ENCODE results near the gene KRT8.

The KRT8 gene

GRCh38 chr12:52900896-52901714, 3.8 kb downstream of the KRT8 start:
- no peak overlapping the region for H3K4me3 ChIP-seq (ENCODE audit: low read length)
- TF ChIP-seq CTCF (conservative IDR thresholded peaks at IDR 0.05; ENCODE audit: low read depth, low read length), result no peak
- no peak for DNase-seq (ENCODE audit: low read depth)

GRCh38 chr12:52900166-52900895, 4.5 kb downstream of the KRT8 start:
- DNase-seq (ENCODE audit: low read depth), result no peak
- no peak overlapping the region for H3K4me3 ChIP-seq (ENCODE audit: low read length)
- TF ChIP-seq CTCF (conservative IDR thresholded peaks at IDR 0.05; ENCODE audit: low read depth, low read length), result no peak

GRCh38 chr12:52899338-52900035, 5.4 kb downstream of the KRT8 start:
- TF ChIP-seq CTCF (conservative IDR thresholded peaks at IDR 0.05; ENCODE audit: low read depth, low read length), result no peak
- no peak for DNase-seq (ENCODE audit: low read depth)
- H3K4me3 ChIP-seq (ENCODE audit: low read length), result no peak overlapping the region

- no peak for TF ChIP-seq CTCF (conservative IDR thresholded peaks at IDR 0.05; ENCODE audit: low read depth, low read length)
- no peak for DNase-seq (ENCODE audit: low read depth)
- H3K4me3 ChIP-seq (ENCODE audit: low read length), result no peak overlapping the region
Observed at GRCh38 chr12:52896190-52897100, 8.4 kb downstream of the KRT8 start.

- no peak for DNase-seq (ENCODE audit: low read depth)
- no peak overlapping the region for H3K4me3 ChIP-seq (ENCODE audit: low read length)
- no peak for TF ChIP-seq CTCF (conservative IDR thresholded peaks at IDR 0.05; ENCODE audit: low read depth, low read length)
Observed at GRCh38 chr12:52895726-52896189, 9.1 kb downstream of the KRT8 start.

- no peak overlapping the region for H3K4me3 ChIP-seq (ENCODE audit: low read length)
- DNase-seq (ENCODE audit: low read depth), result no peak
- no peak for TF ChIP-seq CTCF (conservative IDR thresholded peaks at IDR 0.05; ENCODE audit: low read depth, low read length)
Observed at GRCh38 chr12:52892974-52893373, 11.9 kb downstream of the KRT8 start.
